ENCODE measurements around the gene SCYGR4.

GRCh38 chr2:227607941-227608340 lies 9.4 kb upstream of the SCYGR4 start:
- TF ChIP-seq POLR2A (IDR thresholded peaks at IDR 0.05; ENCODE audit: low read depth, low read length), result no peak
- no peak for TF ChIP-seq POLR2AphosphoS5 (IDR thresholded peaks at IDR 0.05; ENCODE audit: low read depth, low read length)
